BJ (cell line): ENCODE data around the gene ISOC1. TPM values are rescaled to one million over a fixed set of nuclear protein-coding genes. Genes with fewer than 3 reads are reported as not detected.

Source experiments
- CTCF ChIA-PET: fragments of 350-600 bp; formaldehyde crosslinking; extraction: SDS; loops from one replicate; lab custom pipeline; 2021; ENCODE audit warnings: antibody characterized with exemption, inconsistent platforms; lab: Yijun Ruan, JAX
- POLR2A ChIA-PET: fragments of 300-600 bp; sonication (Branson Sonifier 250); formaldehyde crosslinking; extraction: SDS; loops from one replicate; lab custom pipeline; 2021; ENCODE audit warnings: antibody characterized with exemption; lab: Charles Lee
- DNase-seq: peaks from one replicate; pipeline ENCODE4 v3.0.0-alpha.2; 2011; ENCODE audit warnings: low read depth
- H3K27me3 ChIP-seq: 2 replicates; pipeline ENCODE4 v1.6.0; 2011; ENCODE audit warnings: low read length; ENCODE audit not compliant: control insufficient read depth, insufficient read depth
- H3K36me3 ChIP-seq: 2 replicates; pipeline ENCODE4 v1.5.1; 2011; ENCODE audit warnings: low read length; ENCODE audit not compliant: control insufficient read depth, insufficient read depth
- H3K4me3 ChIP-seq: 2 replicates; pipeline ENCODE4 v1.5.1; 2011; ENCODE audit warnings: low read depth, mild to moderate bottlenecking, control low read depth, low read length
- polyA plus RNA-seq: library from polyadenylated mRNA; depleted of rRNA; stranded (reverse); fragments of >200 nt; gene quantifications from 2 replicates; pipeline ENCODE4 v1.2.3, GENCODE V29; 2011
- TF ChIP-seq, protein P1 (sequence below): IDR thresholded peaks from 2 replicates; pipeline ENCODE4 v1.5.1; 2011; ENCODE audit warnings: low read depth, mild to moderate bottlenecking, control low read depth, inconsistent platforms, low read length, moderate library complexity; ENCODE audit not compliant: insufficient read depth

ISOC1 gene
- polyA plus RNA-seq, 1 experiment: 5.8 TPM

DNA sequence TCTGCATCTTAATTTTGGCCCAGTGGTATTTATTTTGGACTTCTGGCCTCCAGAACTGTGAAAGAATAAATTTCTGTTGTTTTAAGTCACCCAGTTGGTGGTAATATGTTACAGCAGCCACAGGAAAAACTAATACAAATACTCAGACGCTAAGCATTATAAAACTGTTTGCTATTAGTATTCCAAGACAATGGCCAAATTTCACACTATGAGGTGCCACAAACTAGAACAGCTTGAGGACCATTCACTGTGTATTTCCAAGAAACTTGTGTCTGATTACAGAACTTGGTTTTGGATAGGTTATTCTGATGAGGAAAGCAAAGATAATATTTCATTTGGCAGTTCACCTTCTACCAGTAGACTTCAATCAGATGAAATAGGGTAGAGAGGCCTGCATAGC is 16.3 kb upstream of the ISOC1 start:
- CTCF ChIA-PET: no interaction called here

DNA sequence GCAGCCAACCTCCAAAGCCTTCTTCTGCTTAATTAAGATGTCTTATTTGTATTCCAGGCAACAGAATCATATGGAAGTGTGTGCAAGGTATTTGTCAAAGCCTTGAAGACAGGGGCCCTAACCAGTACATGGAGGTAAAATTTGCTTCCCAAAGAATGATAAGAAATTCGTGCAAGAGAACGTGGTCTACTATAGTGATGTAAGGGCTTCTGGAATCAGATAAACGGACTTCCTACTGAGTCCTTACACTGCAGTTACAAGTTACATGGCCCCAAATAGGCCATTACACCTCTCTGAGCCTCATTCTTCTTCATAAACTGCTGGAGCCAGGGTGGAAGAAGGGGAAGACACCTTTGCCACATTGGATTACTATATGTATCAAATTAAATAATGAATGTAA is 15.9 kb upstream of the ISOC1 start:
- TF ChIP-seq, protein P1, sequence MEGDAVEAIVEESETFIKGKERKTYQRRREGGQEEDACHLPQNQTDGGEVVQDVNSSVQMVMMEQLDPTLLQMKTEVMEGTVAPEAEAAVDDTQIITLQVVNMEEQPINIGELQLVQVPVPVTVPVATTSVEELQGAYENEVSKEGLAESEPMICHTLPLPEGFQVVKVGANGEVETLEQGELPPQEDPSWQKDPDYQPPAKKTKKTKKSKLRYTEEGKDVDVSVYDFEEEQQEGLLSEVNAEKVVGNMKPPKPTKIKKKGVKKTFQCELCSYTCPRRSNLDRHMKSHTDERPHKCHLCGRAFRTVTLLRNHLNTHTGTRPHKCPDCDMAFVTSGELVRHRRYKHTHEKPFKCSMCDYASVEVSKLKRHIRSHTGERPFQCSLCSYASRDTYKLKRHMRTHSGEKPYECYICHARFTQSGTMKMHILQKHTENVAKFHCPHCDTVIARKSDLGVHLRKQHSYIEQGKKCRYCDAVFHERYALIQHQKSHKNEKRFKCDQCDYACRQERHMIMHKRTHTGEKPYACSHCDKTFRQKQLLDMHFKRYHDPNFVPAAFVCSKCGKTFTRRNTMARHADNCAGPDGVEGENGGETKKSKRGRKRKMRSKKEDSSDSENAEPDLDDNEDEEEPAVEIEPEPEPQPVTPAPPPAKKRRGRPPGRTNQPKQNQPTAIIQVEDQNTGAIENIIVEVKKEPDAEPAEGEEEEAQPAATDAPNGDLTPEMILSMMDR: no peak
- no peaks in the 10 kb centered on the region for H3K27me3 ChIP-seq
- no peak for DNase-seq
- ChIA-PET POLR2A (no interaction called here), CTCF (no interaction called here)
- no peak overlapping the region for H3K4me3 ChIP-seq
- H3K36me3 ChIP-seq: no peaks in the 10 kb centered on the region

More for the DNA sequence above, 16.3 kb upstream of the ISOC1 start:
- TF ChIP-seq, protein P1: no peak
- Histone ChIP-seq H3K4me3 (no peak overlapping the region), H3K36me3 (no peaks in the 10 kb centered on the region), H3K27me3 (no peaks in the 10 kb centered on the region)
- POLR2A ChIA-PET: no interaction called here
- DNase-seq: no peak

DNA sequence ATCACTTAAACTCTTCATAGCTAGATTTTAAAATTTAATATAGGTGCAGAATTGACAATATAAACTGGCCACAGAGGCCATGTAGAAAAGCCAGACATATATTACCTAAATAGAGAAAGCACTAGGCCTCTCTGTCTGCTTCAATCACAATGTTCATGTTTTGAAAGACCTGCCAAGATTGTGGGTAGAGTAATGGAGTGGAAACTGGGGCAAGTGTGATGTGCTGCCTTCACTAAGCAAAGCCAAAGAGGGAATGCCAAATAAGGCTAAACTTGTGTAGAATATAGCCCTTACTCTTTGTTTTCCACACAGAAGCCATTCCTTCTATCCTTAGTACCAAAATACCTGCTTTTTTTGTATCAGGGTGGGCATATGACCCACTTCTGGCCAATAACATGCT is 15.1 kb upstream of the ISOC1 start:
- CTCF ChIA-PET: no interaction called here
- TF ChIP-seq, protein P1: no peak
- POLR2A ChIA-PET: no interaction called here
- no peaks in the 10 kb centered on the region for H3K36me3 ChIP-seq
- DNase-seq: no peak
- H3K27me3 ChIP-seq: no peaks in the 10 kb centered on the region
- H3K4me3 ChIP-seq: no peak overlapping the region

DNA sequence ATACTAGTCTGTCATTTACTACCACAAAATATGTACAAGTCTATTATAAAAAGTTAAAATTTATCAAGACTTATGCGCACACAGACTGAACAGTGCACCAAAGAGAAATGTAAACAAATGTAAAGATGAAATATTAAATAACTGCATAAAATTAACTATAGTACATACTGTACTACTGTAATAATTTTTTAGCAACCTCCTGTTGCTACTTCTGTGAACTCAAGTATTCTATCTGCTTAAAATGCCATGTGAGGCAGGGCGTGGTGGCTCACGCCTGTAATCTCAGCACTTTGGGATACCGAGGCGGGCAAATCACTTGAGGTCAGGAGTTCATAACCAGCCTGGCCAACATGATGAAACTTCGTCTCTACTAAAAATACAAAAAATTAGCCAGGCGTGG is 13.8 kb upstream of the ISOC1 start:
- no peaks in the 10 kb centered on the region for H3K36me3 ChIP-seq
- ChIA-PET CTCF (no interaction called here), POLR2A (no interaction called here)
- no peak overlapping the region for H3K4me3 ChIP-seq
- no peak for DNase-seq
- TF ChIP-seq, protein P1: no peak
- no peaks in the 10 kb centered on the region for H3K27me3 ChIP-seq

DNA sequence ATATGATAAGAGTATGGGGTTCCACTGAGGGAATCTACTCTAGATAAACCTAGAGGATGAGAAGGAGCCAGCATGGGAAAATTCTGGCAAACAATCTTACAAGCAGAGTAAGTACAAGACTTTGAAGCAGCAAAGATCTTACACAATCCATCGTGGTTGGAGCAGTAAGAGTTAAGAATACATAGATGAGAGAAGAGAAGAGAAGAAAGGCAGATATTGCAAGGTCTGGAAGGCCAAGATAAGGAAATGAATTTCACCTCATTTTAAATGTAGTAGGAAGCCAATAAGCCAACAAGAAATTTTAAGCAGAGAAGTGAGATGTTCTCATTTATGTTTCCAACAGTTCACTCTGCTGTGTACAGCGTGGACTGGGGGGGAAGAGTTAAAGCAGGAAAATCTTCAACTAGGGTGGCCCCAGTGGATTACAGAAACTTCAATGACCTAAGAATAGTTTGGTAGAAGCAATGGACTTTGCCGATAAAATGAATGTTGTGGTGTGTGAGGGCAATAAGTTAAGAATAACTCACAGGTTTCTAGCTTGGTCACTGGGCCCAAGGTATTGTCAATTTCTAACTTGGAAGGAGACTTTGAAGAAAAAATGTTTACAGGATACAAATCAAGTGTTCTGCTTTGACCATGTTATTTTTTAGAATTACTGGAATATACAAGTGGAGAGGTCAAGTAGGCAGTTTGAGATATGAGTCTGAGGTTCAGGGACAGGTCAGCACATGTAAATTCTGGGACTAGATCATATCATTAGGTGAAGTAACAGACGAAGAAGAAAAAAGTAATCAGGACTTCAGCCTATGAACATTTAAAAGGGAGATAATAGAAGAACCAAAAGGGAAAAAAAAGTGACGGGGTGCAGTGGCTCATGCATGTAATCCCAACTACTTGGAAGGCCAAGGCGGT is 12.1 kb upstream of the ISOC1 start:
- DNase-seq: no peak
- ChIA-PET POLR2A (no interaction called here), CTCF (no interaction called here)
- H3K36me3 ChIP-seq: no peaks in the 10 kb centered on the region
- TF ChIP-seq, protein P1: no peak
- H3K27me3 ChIP-seq: no peaks in the 10 kb centered on the region
- no peak overlapping the region for H3K4me3 ChIP-seq
